ENCODE measurements around the gene DMKN. TPM values are rescaled to one million over a fixed set of nuclear protein-coding genes. Genes with fewer than 3 reads are reported as not detected.
"Not testable (repeated sequence)": the region's sequence is repeated elsewhere in the genome, so short reads cannot be mapped to it uniquely, and the experiment has no call there.

The DMKN gene
- total and polyA plus RNA-seq, 9 of the 15 experiments (the other 6 are each of a cell fraction or from before 2014, with no cell fraction given) = 0.36 to 0.53 TPM; not detected in 7

DNA sequence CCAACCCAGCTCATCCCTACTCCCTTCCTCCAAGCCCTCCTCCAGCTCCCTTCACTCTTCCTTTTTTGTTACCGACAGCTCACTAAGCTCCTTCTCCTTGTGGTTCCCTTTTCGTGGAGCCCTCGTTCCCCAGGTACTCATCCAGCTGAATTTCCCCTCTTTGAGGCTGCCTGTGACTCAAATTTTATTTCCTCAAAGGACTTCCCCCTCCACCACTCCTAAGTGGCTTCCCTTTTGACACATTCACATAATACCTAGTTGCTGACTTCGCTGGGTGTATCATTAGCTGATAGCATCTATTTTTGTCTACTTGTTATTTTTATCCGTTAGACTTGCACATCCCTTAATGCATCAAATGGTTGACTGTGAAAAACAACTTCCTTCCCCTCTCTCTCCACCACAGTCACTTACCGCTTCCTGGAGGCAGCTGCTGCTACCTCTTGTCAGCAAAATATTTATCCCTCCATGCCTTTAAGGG, 50.9 kb downstream of the DMKN start (continued):
- TF ChIP-seq, protein P1, sequence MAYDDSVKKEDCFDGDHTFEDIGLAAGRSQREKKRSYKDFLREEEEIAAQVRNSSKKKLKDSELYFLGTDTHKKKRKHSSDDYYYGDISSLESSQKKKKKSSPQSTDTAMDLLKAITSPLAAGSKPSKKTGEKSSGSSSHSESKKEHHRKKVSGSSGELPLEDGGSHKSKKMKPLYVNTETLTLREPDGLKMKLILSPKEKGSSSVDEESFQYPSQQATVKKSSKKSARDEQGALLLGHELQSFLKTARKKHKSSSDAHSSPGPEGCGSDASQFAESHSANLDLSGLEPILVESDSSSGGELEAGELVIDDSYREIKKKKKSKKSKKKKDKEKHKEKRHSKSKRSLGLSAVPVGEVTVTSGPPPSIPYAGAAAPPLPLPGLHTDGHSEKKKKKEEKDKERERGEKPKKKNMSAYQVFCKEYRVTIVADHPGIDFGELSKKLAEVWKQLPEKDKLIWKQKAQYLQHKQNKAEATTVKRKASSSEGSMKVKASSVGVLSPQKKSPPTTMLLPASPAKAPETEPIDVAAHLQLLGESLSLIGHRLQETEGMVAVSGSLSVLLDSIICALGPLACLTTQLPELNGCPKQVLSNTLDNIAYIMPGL (CRISPR knock-in tag; IDR thresholded peaks at IDR 0.05) = no peak
- TF ChIP-seq, protein P2, sequence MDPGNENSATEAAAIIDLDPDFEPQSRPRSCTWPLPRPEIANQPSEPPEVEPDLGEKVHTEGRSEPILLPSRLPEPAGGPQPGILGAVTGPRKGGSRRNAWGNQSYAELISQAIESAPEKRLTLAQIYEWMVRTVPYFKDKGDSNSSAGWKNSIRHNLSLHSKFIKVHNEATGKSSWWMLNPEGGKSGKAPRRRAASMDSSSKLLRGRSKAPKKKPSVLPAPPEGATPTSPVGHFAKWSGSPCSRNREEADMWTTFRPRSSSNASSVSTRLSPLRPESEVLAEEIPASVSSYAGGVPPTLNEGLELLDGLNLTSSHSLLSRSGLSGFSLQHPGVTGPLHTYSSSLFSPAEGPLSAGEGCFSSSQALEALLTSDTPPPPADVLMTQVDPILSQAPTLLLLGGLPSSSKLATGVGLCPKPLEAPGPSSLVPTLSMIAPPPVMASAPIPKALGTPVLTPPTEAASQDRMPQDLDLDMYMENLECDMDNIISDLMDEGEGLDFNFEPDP (CRISPR knock-in tag; IDR thresholded peaks at IDR 0.05) = no peak
- TF ChIP-seq STAT5A (IDR thresholded peaks at IDR 0.05; ENCODE audit: borderline replicate concordance, low read length) = no peak
- TF ChIP-seq, protein P3, sequence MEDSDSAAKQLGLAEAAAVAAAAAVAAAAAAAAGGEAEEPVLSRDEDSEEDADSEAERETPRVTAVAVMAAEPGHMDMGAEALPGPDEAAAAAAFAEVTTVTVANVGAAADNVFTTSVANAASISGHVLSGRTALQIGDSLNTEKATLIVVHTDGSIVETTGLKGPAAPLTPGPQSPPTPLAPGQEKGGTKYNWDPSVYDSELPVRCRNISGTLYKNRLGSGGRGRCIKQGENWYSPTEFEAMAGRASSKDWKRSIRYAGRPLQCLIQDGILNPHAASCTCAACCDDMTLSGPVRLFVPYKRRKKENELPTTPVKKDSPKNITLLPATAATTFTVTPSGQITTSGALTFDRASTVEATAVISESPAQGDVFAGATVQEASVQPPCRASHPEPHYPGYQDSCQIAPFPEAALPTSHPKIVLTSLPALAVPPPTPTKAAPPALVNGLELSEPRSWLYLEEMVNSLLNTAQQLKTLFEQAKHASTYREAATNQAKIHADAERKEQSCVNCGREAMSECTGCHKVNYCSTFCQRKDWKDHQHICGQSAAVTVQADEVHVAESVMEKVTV (CRISPR knock-in tag; IDR thresholded peaks at IDR 0.05) = no peak
- no peak for TF ChIP-seq ZNF695 (CRISPR knock-in tag; IDR thresholded peaks at IDR 0.05)
- TF ChIP-seq, protein P4, sequence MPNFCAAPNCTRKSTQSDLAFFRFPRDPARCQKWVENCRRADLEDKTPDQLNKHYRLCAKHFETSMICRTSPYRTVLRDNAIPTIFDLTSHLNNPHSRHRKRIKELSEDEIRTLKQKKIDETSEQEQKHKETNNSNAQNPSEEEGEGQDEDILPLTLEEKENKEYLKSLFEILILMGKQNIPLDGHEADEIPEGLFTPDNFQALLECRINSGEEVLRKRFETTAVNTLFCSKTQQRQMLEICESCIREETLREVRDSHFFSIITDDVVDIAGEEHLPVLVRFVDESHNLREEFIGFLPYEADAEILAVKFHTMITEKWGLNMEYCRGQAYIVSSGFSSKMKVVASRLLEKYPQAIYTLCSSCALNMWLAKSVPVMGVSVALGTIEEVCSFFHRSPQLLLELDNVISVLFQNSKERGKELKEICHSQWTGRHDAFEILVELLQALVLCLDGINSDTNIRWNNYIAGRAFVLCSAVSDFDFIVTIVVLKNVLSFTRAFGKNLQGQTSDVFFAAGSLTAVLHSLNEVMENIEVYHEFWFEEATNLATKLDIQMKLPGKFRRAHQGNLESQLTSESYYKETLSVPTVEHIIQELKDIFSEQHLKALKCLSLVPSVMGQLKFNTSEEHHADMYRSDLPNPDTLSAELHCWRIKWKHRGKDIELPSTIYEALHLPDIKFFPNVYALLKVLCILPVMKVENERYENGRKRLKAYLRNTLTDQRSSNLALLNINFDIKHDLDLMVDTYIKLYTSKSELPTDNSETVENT (CRISPR knock-in tag; IDR thresholded peaks at IDR 0.05) = no peak
- no peak for TF ChIP-seq ZFX (CRISPR knock-in tag; IDR thresholded peaks at IDR 0.05)
- TF ChIP-seq THRAP3 (IDR thresholded peaks at IDR 0.05; ENCODE audit: borderline replicate concordance) = no peak
- no peak for TF ChIP-seq MCM5 (IDR thresholded peaks at IDR 0.05; ENCODE audit: low read depth)
- peak; percentile 30; the same call in 1 of the 2 replicates for TF ChIP-seq NFIC (IDR thresholded peaks at IDR 0.05)

DNA sequence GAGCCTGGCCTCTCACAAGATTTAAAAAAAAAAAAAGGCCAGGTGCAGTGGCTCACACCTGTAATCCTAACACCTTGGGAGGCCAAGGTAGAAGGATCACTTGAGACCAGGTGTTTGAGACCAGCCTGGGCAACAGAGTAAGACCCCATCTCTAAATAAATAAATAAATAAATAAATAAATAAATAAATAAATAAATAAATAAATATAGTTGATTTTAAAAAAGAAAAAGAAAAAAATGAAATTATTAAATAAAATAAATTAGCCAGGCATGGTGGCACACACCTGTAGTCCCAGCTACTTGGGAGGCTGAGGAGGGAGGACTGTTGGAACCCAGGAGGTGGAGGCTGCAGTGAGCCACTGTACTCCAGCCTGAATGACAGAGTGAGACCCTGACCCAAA, 51.7 kb downstream of the DMKN start:
- H3K27ac ChIP-seq (ENCODE audit: extremely low read depth, low read depth, low read length); H3K9ac ChIP-seq (ENCODE audit: insufficient read depth in 1 of 2, low read depth in 2 of 2, low read length in 2 of 2); H3K4me1 ChIP-seq (replicated peaks in 1 of 2; ENCODE audit: control insufficient read depth in 2 of 2, insufficient read depth in 2 of 2, low read length in 2 of 2); H3K79me2 ChIP-seq (ENCODE audit: control insufficient read depth, insufficient read depth, low read length); H3K9me1 ChIP-seq (ENCODE audit: control insufficient read depth, insufficient read depth, low read length); H3K36me3 ChIP-seq (ENCODE audit: control insufficient read depth, insufficient read depth, low read length); ATAC-seq; H4K20me1 ChIP-seq (replicated peaks; ENCODE audit: control insufficient read depth, insufficient read depth, low read length); H3K9me3 ChIP-seq (replicated peaks; ENCODE audit: control insufficient read depth, insufficient read depth, low read depth, low read length); BruUV-seq (replicated peaks); FAIRE-seq; intact Hi-C loops (cut with micrococcal nuclease); DNase-seq (ENCODE audit: extremely low read depth in 1 of 4, low spot score in 3 of 4); H3K4me2 ChIP-seq (ENCODE audit: insufficient read depth, low read length); H2AFZ ChIP-seq (ENCODE audit: low read depth, low read length); CTCF ChIA-PET (ENCODE audit: low intra/inter-chr PET ratio); H3K4me3 ChIP-seq: not testable (repeated sequence)
- H3K27me3 ChIP-seq (ENCODE audit: control insufficient read depth in 2 of 2, insufficient read depth in 2 of 2, low read length in 2 of 2) = peaks cover 41 to 47% of the 10 kb centered on the region in 2 experiments
- in situ Hi-C loops (cut with MboI) = loop anchor here (10.0 kb wide), 1 partner anchor 187 kb away; no protein-coding TSS in a partner anchor
- POLR2A ChIA-PET = interaction anchor here (0.6 kb wide), 2 partner anchors 40 to 318 kb away, joined by 3 read pairs; no protein-coding TSS in a partner anchor
